Body of pancreas (tissue), 4 donors: ENCODE measurements around the gene GDPD2. TPM values are rescaled to one million over a fixed set of nuclear protein-coding genes. Genes with fewer than 3 reads are reported as not detected.
"Not testable (repeated sequence)": the region's sequence is repeated elsewhere in the genome, so short reads cannot be mapped to it uniquely, and the experiment has no call there.

Source experiments
- ATAC-seq: fragments of 150-250 bp; one replicate; pipeline ENCODE4 v1.9.1; 2016
- DNase-seq, 4 donors: peaks; one replicate each; pipeline ENCODE4 v3.0.0-alpha.2; 2019
- H3K27ac ChIP-seq, 4 donors: fragments of 200-600 bp; sonication (generic); 1 replicate in 3 of 4; 2 replicates in 1 of 4; pipeline versions ENCODE4 v1.5.1 to v1.6.1; 2016 to 2019; ENCODE audit warnings: mild to moderate bottlenecking in 1 of 4, mixed read lengths in 1 of 4, moderate library complexity in 1 of 4
- H3K27me3 ChIP-seq, 2 donors: fragments of 200-600 bp; sonication (generic); one replicate each; pipeline ENCODE4 v1.6.0; 2016; ENCODE audit warnings: mild to moderate bottlenecking in 1 of 2
- H3K36me3 ChIP-seq, 2 donors: fragments of 200-600 bp; sonication (generic); replicated peaks in 1 of 2; 2 replicates each; pipeline ENCODE4 v1.5.1; 2016; ENCODE audit warnings: low read depth in 2 of 2; ENCODE audit not compliant: insufficient read depth in 1 of 2
- H3K4me1 ChIP-seq: fragments of 200-600 bp; sonication (generic); one replicate; pipeline ENCODE4 v1.6.0; 2016
- H3K4me3 ChIP-seq, 2 donors: fragments of 200-600 bp; sonication (generic); 1 replicate in 1 of 2; 2 replicates in 1 of 2; pipeline ENCODE4 v1.5.1; 2016 to 2019
- H3K9me3 ChIP-seq, 3 donors: fragments of 200-600 bp; sonication (generic); 1 replicate in 2 of 3; 2 replicates in 1 of 3; pipeline ENCODE4 v1.5.1; 2016
- POLR2A ChIP-seq, 3 donors: fragments of 450-650 bp; IDR thresholded peaks; one replicate each; pipeline ENCODE4 v1.6.1; 2016; ENCODE audit warnings: antibody characterized with exemption in 3 of 3, mild to moderate bottlenecking in 2 of 3
- WGBS, 2 donors: methylation state at CpG; one replicate each; pipeline ENCODE4 v1.1.5; 2017; 5-methylcytosine and 5-hydroxymethylcytosine counted together
- intact Hi-C: fragments of 100-400 bp; cut with DNase I; formaldehyde crosslinking; loops from one replicate; pipeline ENCODE4 v1.15.1; 2023
- total RNA-seq, 2 donors: library from RNA; depleted of rRNA; stranded (reverse); fragments of >200 nt; gene quantifications; one replicate each; pipeline ENCODE4 v1.1.0, GENCODE V29; 2016
- TF ChIP-seq, protein P1 (sequence below), 7 experiments: fragments of 450-650 bp in 4 of 7; fragments of 200-600 bp in 3 of 7; sonication (generic) in 3 of 7; IDR thresholded peaks; one replicate each; pipeline ENCODE4 v1.5.1; 2016 to 2019; ENCODE audit warnings: antibody characterized with exemption in 7 of 7

Gene GDPD2, protein sequence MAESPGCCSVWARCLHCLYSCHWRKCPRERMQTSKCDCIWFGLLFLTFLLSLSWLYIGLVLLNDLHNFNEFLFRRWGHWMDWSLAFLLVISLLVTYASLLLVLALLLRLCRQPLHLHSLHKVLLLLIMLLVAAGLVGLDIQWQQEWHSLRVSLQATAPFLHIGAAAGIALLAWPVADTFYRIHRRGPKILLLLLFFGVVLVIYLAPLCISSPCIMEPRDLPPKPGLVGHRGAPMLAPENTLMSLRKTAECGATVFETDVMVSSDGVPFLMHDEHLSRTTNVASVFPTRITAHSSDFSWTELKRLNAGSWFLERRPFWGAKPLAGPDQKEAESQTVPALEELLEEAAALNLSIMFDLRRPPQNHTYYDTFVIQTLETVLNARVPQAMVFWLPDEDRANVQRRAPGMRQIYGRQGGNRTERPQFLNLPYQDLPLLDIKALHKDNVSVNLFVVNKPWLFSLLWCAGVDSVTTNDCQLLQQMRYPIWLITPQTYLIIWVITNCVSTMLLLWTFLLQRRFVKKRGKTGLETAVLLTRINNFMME
- under 1 TPM in 1 of 2 donors, not detected in 1; 0.26 TPM for total RNA-seq

DNA sequence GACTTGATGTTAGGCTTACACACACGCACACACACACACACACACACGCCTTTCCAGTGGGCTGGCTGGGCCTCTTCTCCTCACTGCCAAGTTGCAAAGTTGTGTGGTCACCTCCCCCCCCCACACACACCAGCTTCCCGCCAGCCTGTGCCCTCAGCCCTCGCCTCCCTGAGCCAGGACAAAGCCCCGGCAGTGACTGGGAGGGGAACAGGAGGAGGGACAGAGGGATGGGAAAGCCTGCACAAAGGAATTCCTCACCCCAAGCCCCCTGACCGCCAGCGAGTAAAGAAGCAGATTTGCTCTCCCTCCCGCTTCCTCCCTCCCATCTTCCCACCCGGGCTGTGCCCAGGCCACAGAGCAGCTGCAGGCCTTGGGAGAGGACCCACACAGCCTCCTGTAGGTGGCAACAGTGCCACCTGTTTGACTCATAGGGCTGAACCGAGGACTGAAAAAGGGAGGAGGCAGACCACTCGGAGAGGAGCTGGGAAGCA is at the start of gene GDPD2:
GDPD2 (plus strand) TSS at position 464 of the 491 bp plus-strand sequence. CDS start 1,671 bp downstream, outside the sequence.
- H3K27ac ChIP-seq, result no peak within 1 kb of the TSS
- H3K9me3 ChIP-seq, result no peaks in the 10 kb centered on the region
- peak; percentile 83 for ATAC-seq
- intact Hi-C loops, result loop anchor here (10.0 kb wide), 1 partner anchor 242 kb away; no protein-coding TSS in a partner anchor
- no peaks in the 10 kb centered on the region for H3K36me3 ChIP-seq
- H3K4me3 ChIP-seq, result no peak within 1 kb of the TSS
- H3K27me3 ChIP-seq, result no peaks in the 10 kb centered on the region
- peak; percentile 32 to 62 (median 54) for DNase-seq
- TF ChIP-seq, protein P1, sequence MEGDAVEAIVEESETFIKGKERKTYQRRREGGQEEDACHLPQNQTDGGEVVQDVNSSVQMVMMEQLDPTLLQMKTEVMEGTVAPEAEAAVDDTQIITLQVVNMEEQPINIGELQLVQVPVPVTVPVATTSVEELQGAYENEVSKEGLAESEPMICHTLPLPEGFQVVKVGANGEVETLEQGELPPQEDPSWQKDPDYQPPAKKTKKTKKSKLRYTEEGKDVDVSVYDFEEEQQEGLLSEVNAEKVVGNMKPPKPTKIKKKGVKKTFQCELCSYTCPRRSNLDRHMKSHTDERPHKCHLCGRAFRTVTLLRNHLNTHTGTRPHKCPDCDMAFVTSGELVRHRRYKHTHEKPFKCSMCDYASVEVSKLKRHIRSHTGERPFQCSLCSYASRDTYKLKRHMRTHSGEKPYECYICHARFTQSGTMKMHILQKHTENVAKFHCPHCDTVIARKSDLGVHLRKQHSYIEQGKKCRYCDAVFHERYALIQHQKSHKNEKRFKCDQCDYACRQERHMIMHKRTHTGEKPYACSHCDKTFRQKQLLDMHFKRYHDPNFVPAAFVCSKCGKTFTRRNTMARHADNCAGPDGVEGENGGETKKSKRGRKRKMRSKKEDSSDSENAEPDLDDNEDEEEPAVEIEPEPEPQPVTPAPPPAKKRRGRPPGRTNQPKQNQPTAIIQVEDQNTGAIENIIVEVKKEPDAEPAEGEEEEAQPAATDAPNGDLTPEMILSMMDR (IDR thresholded peaks at IDR 0.05), result peak in 5 of 7 experiments; percentile 10 to 61 (median 45)
- no peak for TF ChIP-seq POLR2A (IDR thresholded peaks at IDR 0.05)
- 11 to 58% methylated on average over 4 to 7 of the region's 11 CpGs for WGBS, 2 donors
- no peaks in the 10 kb centered on the region for H3K4me1 ChIP-seq

DNA sequence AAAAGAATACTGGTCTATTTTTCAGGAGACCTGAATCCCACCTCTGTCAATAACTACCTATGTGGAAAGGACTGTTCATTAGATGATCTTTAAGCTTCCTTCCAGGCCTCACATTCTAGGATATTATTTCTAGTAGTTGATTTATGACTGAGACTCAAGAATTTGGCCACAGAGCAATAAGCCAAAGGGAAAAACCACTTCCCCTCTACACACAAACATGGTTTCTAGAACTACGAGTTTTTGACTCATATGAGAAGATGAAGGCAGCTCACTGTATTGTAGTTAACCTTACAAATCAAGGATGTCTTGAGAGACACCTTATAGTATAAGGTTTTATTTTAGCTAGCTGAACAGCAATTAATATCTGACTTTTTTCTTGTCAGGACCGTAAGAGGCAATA is 36.9 kb upstream of the GDPD2 start:
- TF ChIP-seq POLR2A (IDR thresholded peaks at IDR 0.05), result no peak
- TF ChIP-seq, protein P1 (IDR thresholded peaks at IDR 0.05), result no peak
- DNase-seq (no peak), ATAC-seq (no peak)
- Histone ChIP-seq H3K27me3 (no peaks in the 10 kb centered on the region), H3K9me3 (no peaks in the 10 kb centered on the region), H3K27ac (no peak overlapping the region), H3K4me1 (no peaks in the 10 kb centered on the region), H3K36me3 (no peaks in the 10 kb centered on the region), H3K4me3 (no peak overlapping the region)
- intact Hi-C loops, result no loop called here
- WGBS, 2 donors, result 86 to 88% methylated on average over 2 of the region's 2 CpGs

DNA sequence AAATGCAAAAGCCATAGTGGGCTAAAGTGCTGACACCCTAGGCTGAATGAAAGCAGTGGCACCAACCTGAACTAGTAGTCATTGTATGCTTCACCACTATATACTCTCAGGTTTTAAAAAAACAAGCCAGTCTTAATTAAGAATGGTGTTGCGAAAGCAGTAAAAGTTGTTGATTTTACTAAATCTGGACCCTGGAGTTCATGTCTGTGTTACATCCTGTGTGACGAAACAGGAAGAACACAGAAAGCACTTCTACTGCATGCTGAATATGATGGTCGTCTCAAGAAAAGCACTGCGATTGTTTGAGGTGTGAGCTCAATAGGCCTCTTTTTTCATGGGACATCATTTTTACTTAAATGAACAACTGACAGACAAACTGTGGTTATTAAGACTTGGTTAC is 24.2 kb upstream of the GDPD2 start:
- TF ChIP-seq, protein P1 (IDR thresholded peaks at IDR 0.05), result no peak
- TF ChIP-seq POLR2A (IDR thresholded peaks at IDR 0.05), result no peak
- no peaks in the 10 kb centered on the region for H3K9me3 ChIP-seq
- peaks cover 0 to 3% of the 10 kb centered on the region in 2 donors for H3K27me3 ChIP-seq
- no peaks in the 10 kb centered on the region for H3K4me1 ChIP-seq
- H3K36me3 ChIP-seq, result no peaks in the 10 kb centered on the region
- WGBS, 2 donors, result 61 to 82% methylated on average over 4 of the region's 4 CpGs
- intact Hi-C loops, result no loop called here
- H3K4me3 ChIP-seq, result no peak overlapping the region
- no peak for ATAC-seq
- H3K27ac ChIP-seq, result no peak overlapping the region
- DNase-seq, result no peak

DNA sequence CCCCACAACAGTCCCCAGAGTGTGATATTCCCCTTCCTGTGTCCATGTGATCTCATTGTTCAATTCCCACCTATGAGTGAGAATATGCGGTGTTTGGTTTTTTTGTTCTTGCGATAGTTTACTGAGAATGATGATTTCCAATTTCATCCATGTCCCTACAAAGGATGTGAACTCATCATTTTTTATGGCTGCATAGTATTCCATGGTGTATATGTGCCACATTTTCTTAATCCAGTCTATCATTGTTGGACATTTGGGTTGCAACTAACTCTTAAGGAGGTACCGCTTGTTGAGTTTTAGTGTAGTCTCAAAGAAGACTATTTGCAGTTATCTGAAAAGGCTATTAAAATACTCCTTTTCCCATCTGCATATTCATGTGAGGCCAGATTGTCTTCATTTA is 22.9 kb upstream of the GDPD2 start:
- intact Hi-C loops, DNase-seq, H3K4me3 ChIP-seq, H3K27ac ChIP-seq, H3K36me3 ChIP-seq, H3K9me3 ChIP-seq, H3K27me3 ChIP-seq, ATAC-seq, H3K4me1 ChIP-seq: not testable (repeated sequence)
- WGBS, 2 donors, result 100% methylated on average over 1 of the region's 3 CpGs

DNA sequence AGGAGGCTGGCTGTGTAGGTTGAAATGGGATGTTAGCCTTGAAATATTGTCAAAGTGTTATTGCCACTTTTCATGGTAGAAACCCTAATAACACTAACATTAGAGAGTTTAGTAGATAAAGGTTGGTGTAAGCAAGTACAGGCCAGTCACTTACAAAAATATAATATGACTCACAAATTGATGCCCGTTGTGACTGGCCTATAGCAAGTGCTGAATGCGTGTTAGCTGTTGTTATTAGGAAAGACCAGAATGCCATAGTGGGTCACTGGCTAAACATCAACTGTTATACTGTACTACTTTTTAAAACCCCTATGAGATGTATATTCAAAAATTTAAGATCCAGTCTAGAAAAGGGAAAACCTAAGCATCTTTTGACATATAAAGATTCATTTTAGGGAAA is 20.4 kb upstream of the GDPD2 start:
- H3K4me3 ChIP-seq, result no peak overlapping the region
- H3K27me3 ChIP-seq, result peaks cover 0 to 3% of the 10 kb centered on the region in 2 donors
- H3K9me3 ChIP-seq, result no peaks in the 10 kb centered on the region
- ATAC-seq (no peak), DNase-seq (no peak)
- no peak overlapping the region for H3K27ac ChIP-seq
- no peaks in the 10 kb centered on the region for H3K4me1 ChIP-seq
- H3K36me3 ChIP-seq, result no peaks in the 10 kb centered on the region
- intact Hi-C loops, result no loop called here
- TF ChIP-seq, protein P1 (IDR thresholded peaks at IDR 0.05), result no peak
- no peak for TF ChIP-seq POLR2A (IDR thresholded peaks at IDR 0.05)
- 85 to 89% methylated on average over 2 of the region's 2 CpGs for WGBS, 2 donors
